ENCODE measurements around the gene SND1.

SND1 gene

GRCh38 chr7:127651556-127652332 is at the start of gene SND1:
SND1 (plus strand) TSS chr7:127652194; CDS start chr7:127652374, 180 bp downstream.
- DNase-seq (ENCODE audit: low read depth in 2 of 2) = peak; percentile 93 to 99

- DNase-seq (ENCODE audit: low read depth in 2 of 2) = no peak
Observed at GRCh38 chr7:127608446-127608845, 43.5 kb upstream of the SND1 start.

- DNase-seq (ENCODE audit: low read depth in 2 of 2) = no peak
Observed at GRCh38 chr7:127609297-127609696, 42.7 kb upstream of the SND1 start.

GRCh38 chr7:127612263-127612662 is 39.7 kb upstream of the SND1 start:
- DNase-seq (ENCODE audit: low read depth in 2 of 2) = no peak

GRCh38 chr7:127616724-127617123 is 35.3 kb upstream of the SND1 start:
- DNase-seq (ENCODE audit: low read depth in 2 of 2) = no peak

- DNase-seq (ENCODE audit: low read depth in 2 of 2) = no peak
Observed at GRCh38 chr7:127618042-127618441, 34.0 kb upstream of the SND1 start, which contains the start of gene PAX4. PAX4 (minus strand) TSS chr7:127618142; CDS start chr7:127615928, 2,214 bp downstream.

- no peak for DNase-seq (ENCODE audit: low read depth in 2 of 2)
Observed at GRCh38 chr7:127618775-127619174, 33.2 kb upstream of the SND1 start.

GRCh38 chr7:127619681-127620405 is 32.2 kb upstream of the SND1 start:
- DNase-seq (ENCODE audit: low read depth in 2 of 2) = no peak

GRCh38 chr7:127620406-127621233 is 31.4 kb upstream of the SND1 start:
- no peak for DNase-seq (ENCODE audit: low read depth in 2 of 2)

GRCh38 chr7:127625331-127625730 is 26.7 kb upstream of the SND1 start:
- no peak for DNase-seq (ENCODE audit: low read depth in 2 of 2)

- DNase-seq (ENCODE audit: low read depth in 2 of 2) = no peak
Observed at GRCh38 chr7:127628445-127628844, 23.5 kb upstream of the SND1 start.

GRCh38 chr7:127629268-127629854 is 22.6 kb upstream of the SND1 start:
- DNase-seq (ENCODE audit: low read depth in 2 of 2) = peak in 1 of 2 donors; percentile 42

- no peak for DNase-seq (ENCODE audit: low read depth in 2 of 2)
Observed at GRCh38 chr7:127632276-127632910, 19.6 kb upstream of the SND1 start.

- no peak for DNase-seq (ENCODE audit: low read depth in 2 of 2)
Observed at GRCh38 chr7:127635659-127636285, 16.2 kb upstream of the SND1 start.

GRCh38 chr7:127638197-127638596 is 13.8 kb upstream of the SND1 start:
- no peak for DNase-seq (ENCODE audit: low read depth in 2 of 2)

- no peak for DNase-seq (ENCODE audit: low read depth in 2 of 2)
Observed at GRCh38 chr7:127644484-127644883, 7.5 kb upstream of the SND1 start.

GRCh38 chr7:127647636-127648035 is 4.4 kb upstream of the SND1 start:
- no peak for DNase-seq (ENCODE audit: low read depth in 2 of 2)

- no peak for DNase-seq (ENCODE audit: low read depth in 2 of 2)
Observed at GRCh38 chr7:127648986-127649385, 3.0 kb upstream of the SND1 start.

- no peak for DNase-seq (ENCODE audit: low read depth in 2 of 2)
Observed at GRCh38 chr7:127650847-127651555, 993 bp upstream of the SND1 start.

Data from stimulated activated CD4-positive, alpha-beta T cell treated with anti-CD3 and anti-CD28 coated beads, Interleukin-4, amount 100 ng/mL, for 48 hours (primary cell).